ENCODE measurements around the gene DNAH2. TPM values are rescaled to one million over a fixed set of nuclear protein-coding genes. Genes with fewer than 3 reads are reported as not detected.

DNAH2 gene
- total and polyA plus RNA-seq, 9 donors, result 0.88 to 10.3 (median 2.5) TPM

GRCh38 chr17:7709031-7709430, 8.5 kb upstream of the DNAH2 start:
- peaks cover 4% of the 10 kb centered on the region for H3K4me1 ChIP-seq (ENCODE audit: insufficient read depth)
- 84 to 88% (median 86%) methylated on average over 11 of the region's 11 CpGs for WGBS, 3 donors
- H3K9me3 ChIP-seq, result no peaks in the 10 kb centered on the region
- no peak overlapping the region for H3K27ac ChIP-seq
- intact Hi-C loops (cut with DNase I), result no loop called here
- no peaks in the 10 kb centered on the region for H3K36me3 ChIP-seq
- H3K27me3 ChIP-seq, result no peaks in the 10 kb centered on the region
- TF ChIP-seq POLR2A (IDR thresholded peaks at IDR 0.05), result no peak
- H3K4me3 ChIP-seq, result no peak overlapping the region
- DNase-seq, result no peak

DNA sequence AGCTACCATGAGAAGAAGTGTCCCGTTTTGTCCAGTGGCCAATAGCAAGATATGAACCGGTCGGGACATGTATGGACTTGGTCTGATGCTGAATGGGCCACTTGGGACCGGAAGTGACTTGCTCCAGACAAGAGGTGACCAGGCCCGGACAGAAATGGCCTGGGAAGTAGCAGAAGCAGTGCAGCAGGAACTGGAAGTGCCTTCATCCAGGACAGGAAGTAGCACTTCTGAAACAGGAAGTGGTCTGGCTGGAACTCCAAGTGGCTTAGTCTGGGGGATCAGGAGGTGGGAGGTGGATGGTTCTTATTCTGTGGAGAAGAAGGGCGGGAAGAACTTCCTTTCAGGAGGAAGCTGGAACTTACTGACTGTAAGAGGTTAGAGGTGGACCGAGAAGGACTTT, 7.2 kb upstream of the DNAH2 start:
- H3K27me3 ChIP-seq, result no peaks in the 10 kb centered on the region
- DNase-seq, result no peak
- 81 to 90% (median 85%) methylated on average over 7 of the region's 7 CpGs for WGBS, 3 donors
- H3K36me3 ChIP-seq, result no peaks in the 10 kb centered on the region
- peaks cover 4% of the 10 kb centered on the region for H3K4me1 ChIP-seq (ENCODE audit: insufficient read depth)
- no peak overlapping the region for H3K27ac ChIP-seq
- no peak for TF ChIP-seq POLR2A (IDR thresholded peaks at IDR 0.05)
- TF ChIP-seq, protein P1, sequence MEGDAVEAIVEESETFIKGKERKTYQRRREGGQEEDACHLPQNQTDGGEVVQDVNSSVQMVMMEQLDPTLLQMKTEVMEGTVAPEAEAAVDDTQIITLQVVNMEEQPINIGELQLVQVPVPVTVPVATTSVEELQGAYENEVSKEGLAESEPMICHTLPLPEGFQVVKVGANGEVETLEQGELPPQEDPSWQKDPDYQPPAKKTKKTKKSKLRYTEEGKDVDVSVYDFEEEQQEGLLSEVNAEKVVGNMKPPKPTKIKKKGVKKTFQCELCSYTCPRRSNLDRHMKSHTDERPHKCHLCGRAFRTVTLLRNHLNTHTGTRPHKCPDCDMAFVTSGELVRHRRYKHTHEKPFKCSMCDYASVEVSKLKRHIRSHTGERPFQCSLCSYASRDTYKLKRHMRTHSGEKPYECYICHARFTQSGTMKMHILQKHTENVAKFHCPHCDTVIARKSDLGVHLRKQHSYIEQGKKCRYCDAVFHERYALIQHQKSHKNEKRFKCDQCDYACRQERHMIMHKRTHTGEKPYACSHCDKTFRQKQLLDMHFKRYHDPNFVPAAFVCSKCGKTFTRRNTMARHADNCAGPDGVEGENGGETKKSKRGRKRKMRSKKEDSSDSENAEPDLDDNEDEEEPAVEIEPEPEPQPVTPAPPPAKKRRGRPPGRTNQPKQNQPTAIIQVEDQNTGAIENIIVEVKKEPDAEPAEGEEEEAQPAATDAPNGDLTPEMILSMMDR (IDR thresholded peaks at IDR 0.05), result no peak
- no peak for TF ChIP-seq EP300 (IDR thresholded peaks at IDR 0.05)
- intact Hi-C loops (cut with DNase I), result no loop called here
- H3K9me3 ChIP-seq, result no peaks in the 10 kb centered on the region
- H3K4me3 ChIP-seq, result no peak overlapping the region

- no peak for TF ChIP-seq EP300 (IDR thresholded peaks at IDR 0.05)
- no peak for TF ChIP-seq POLR2A (IDR thresholded peaks at IDR 0.05)
- TF ChIP-seq, protein P1 (IDR thresholded peaks at IDR 0.05), result no peak
- H3K4me3 ChIP-seq, result no peak overlapping the region
- H3K36me3 ChIP-seq, result no peaks in the 10 kb centered on the region
- no peak overlapping the region for H3K27ac ChIP-seq
- H3K27me3 ChIP-seq, result no peaks in the 10 kb centered on the region
- no peaks in the 10 kb centered on the region for H3K9me3 ChIP-seq
- H3K4me1 ChIP-seq (ENCODE audit: insufficient read depth), result no peaks in the 10 kb centered on the region
- no peak for DNase-seq
- 76 to 86% (median 82%) methylated on average over 7 of the region's 7 CpGs for WGBS, 3 donors
- intact Hi-C loops (cut with DNase I), result no loop called here
Observed at GRCh38 chr17:7711051-7711755, 6.3 kb upstream of the DNAH2 start.

GRCh38 chr17:7712111-7712771, 5.3 kb upstream of the DNAH2 start:
- intact Hi-C loops (cut with DNase I), result no loop called here
- WGBS, 3 donors, result 6 to 10% (median 8%) methylated on average over 19 of the region's 19 CpGs
- TF ChIP-seq EP300 (IDR thresholded peaks at IDR 0.05), result no peak
- H3K27me3 ChIP-seq, result no peaks in the 10 kb centered on the region
- no peak for DNase-seq
- H3K4me1 ChIP-seq (ENCODE audit: insufficient read depth), result no peaks in the 10 kb centered on the region
- no peak overlapping the region for H3K4me3 ChIP-seq
- no peaks in the 10 kb centered on the region for H3K9me3 ChIP-seq
- H3K36me3 ChIP-seq, result no peaks in the 10 kb centered on the region
- H3K27ac ChIP-seq, result no peak overlapping the region

GRCh38 chr17:7713782-7714181, 3.8 kb upstream of the DNAH2 start:
- Histone ChIP-seq H3K4me1 (ENCODE audit: insufficient read depth) (peaks cover 3% of the 10 kb centered on the region), H3K4me3 (no peak overlapping the region), H3K27ac (no peak overlapping the region), H3K27me3 (no peaks in the 10 kb centered on the region), H3K36me3 (no peaks in the 10 kb centered on the region), H3K9me3 (no peaks in the 10 kb centered on the region)
- TF ChIP-seq POLR2A (IDR thresholded peaks at IDR 0.05) (no peak), EP300 (IDR thresholded peaks at IDR 0.05) (no peak)
- TF ChIP-seq, protein P1 (IDR thresholded peaks at IDR 0.05), result no peak
- intact Hi-C loops (cut with DNase I), result no loop called here
- DNase-seq, result no peak
- WGBS, 3 donors, result 22 to 24% (median 22%) methylated on average over 9 of the region's 9 CpGs
